ENCODE measurements around the gene USP24.

The USP24 gene

GRCh38 chr1:55168353-55168752 is 46.8 kb downstream of the USP24 start:
- in situ Hi-C loops (cut with MboI; ENCODE audit: low sequenced_read_pairs): no loop called here

GRCh38 chr1:55167224-55167871 is 47.8 kb downstream of the USP24 start:
- in situ Hi-C loops (cut with MboI; ENCODE audit: low sequenced_read_pairs): no loop called here

- in situ Hi-C loops (cut with MboI; ENCODE audit: low sequenced_read_pairs): no loop called here
Observed at GRCh38 chr1:55164906-55165305, 50.3 kb downstream of the USP24 start.

- in situ Hi-C loops (cut with MboI; ENCODE audit: low sequenced_read_pairs): no loop called here
Observed at GRCh38 chr1:55159571-55159970, 55.6 kb downstream of the USP24 start.

GRCh38 chr1:55156608-55157007 is 58.6 kb downstream of the USP24 start:
- in situ Hi-C loops (cut with MboI; ENCODE audit: low sequenced_read_pairs): no loop called here

- in situ Hi-C loops (cut with MboI; ENCODE audit: low sequenced_read_pairs): no loop called here
Observed at GRCh38 chr1:55156093-55156492, 59.1 kb downstream of the USP24 start.

DNA sequence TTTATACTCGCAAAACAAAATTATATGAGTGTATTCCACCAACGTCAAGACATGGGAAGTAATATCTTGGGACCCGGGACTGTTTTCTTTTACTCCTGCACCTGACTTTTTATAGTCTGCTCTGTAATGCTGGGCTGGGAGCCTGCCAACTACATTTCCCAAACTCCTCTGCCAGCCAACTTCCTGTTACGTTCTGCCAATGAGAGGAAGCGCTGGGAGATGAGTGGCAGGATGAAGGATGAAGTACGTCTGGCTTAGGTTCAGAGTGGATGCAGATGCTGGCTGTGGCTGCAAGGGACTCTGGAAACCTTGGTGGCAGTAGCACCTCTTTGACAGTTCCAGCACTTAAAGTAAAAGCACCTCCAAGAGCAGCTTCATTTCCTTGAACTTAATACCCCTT is 59.6 kb downstream of the USP24 start:
- in situ Hi-C loops (cut with MboI; ENCODE audit: low sequenced_read_pairs): no loop called here

- in situ Hi-C loops (cut with MboI; ENCODE audit: low sequenced_read_pairs): no loop called here
Observed at GRCh38 chr1:55154616-55155015, 60.5 kb downstream of the USP24 start.

DNA sequence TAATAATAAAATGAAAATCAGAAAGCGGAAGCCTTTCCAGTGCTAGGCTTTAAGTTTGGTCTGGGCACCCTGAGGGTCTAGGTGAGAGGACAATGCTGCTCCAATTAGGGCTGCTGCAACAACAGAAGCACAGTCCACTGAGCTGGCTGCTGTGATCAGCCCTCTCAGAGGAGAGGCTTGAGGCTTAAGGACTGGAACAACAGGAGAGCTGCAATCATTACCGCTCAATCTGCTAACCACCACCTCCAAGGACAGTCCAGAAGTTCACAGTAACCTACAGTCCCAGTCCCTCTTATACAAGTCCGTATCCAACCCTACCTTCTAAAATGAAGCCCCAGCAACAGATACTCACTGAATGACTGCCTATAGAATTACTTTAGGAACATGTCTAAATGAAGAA is 62.1 kb downstream of the USP24 start:
- in situ Hi-C loops (cut with MboI; ENCODE audit: low sequenced_read_pairs): no loop called here

DNA sequence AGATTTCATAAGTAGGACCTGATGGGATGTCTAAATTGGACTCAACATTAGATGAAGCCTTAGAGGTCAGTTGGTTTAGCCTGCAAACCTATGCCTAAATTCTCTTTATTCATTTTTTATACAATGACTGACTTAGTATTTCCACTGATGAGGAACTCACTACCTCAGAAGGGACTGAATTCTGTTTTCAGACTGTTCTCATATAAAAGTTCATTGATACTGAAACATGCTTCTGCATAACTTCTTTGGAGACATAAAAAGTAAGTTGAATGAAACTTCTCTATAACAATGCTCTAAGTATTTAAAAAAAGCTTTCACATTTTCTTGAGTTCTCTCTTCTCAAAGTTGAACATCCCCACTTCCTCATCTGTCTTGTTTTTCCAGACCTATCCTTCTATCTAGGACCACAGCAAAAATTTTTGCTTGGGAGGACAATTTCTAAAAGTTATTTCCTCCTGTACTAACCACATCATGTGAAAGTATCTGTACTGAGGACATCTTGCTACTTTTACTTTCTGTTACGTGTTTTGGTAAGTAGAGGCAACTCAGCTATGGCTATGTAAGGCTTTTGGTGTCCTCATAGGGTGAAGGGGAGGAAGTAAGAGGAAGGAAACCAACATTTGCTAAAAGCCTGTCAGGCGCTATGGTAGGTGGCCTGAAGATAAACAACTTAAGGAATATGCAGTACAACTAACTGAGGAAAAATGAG is 64.1 kb downstream of the USP24 start:
- in situ Hi-C loops (cut with MboI; ENCODE audit: low sequenced_read_pairs): no loop called here

- in situ Hi-C loops (cut with MboI; ENCODE audit: low sequenced_read_pairs): no loop called here
Observed at GRCh38 chr1:55148676-55149075, 66.5 kb downstream of the USP24 start.

- in situ Hi-C loops (cut with MboI; ENCODE audit: low sequenced_read_pairs): no loop called here
Observed at GRCh38 chr1:55147524-55147923, 67.6 kb downstream of the USP24 start.

DNA sequence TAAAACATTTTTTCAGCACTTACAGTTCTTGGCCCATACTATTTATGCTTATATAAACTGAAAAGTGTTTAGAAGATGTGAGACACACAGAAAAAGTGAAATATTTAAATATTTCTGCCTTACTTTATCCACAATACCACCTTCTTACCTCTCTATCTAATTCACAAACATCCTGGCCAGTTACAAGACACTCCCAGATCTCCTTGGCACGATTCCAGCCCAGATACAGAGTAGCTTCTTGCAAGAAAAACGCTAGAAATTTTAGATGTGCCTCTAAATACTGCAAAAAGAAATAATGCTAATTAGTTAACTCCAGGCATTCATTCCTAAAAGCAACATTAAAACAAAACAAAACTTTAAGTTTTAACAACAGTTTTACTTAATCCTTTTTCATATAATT is 68.4 kb downstream of the USP24 start:
- in situ Hi-C loops (cut with MboI; ENCODE audit: low sequenced_read_pairs): no loop called here

DNA sequence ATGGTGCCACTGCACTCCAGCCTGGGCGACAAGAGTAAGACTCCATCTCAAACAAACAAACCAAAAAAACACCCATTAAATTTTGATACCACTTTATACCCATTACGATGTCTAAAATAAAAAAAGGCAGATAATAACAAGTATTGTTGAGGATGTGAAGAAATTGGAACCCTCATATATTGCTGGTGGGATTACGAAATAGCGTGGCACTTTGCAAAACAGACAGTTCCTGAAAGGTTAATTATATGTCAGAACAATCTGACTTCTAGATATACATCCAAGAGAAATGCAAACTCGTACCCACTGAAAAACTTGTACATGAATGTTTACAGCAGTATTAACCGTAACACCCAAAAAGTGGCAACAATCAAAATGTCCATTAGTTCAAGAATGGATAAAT is 70.3 kb downstream of the USP24 start:
- in situ Hi-C loops (cut with MboI; ENCODE audit: low sequenced_read_pairs): loop anchor here (5.0 kb wide), 1 partner anchor 132 kb away; no protein-coding TSS in a partner anchor

- in situ Hi-C loops (cut with MboI; ENCODE audit: low sequenced_read_pairs): loop anchor here (5.0 kb wide), 1 partner anchor 134 kb away; no protein-coding TSS in a partner anchor
Observed at GRCh38 chr1:55143684-55144083, 71.5 kb downstream of the USP24 start.

DNA sequence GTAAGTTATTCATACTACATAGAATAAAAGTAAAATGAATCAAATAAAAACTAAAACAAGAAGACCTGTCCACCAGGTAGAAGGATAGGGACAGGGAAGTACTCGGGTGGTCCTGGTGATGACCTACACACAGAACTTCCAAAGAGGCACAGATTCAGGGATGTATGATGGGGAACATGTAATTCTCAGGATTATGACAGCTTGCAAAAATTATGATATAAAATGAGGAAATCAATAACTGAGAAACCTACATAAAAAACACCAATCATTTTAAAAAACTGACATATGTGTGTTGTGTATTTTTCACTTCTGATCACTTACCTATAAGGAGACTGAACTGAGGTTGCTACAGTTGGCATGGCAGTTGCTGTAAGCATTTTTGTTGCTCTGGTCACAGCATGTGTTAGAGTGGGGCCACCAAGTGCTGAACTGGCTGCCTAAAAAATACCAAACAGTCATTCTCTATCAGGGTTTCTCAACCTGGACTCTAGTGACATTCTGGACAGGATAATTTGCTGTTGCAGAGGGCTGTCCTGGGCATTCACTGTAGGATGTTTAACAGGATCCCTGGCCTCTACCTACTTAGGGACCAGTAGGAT is 73.8 kb downstream of the USP24 start:
- in situ Hi-C loops (cut with MboI; ENCODE audit: low sequenced_read_pairs): loop anchor here (5.0 kb wide), 1 partner anchor 136 kb away; no protein-coding TSS in a partner anchor

- in situ Hi-C loops (cut with MboI; ENCODE audit: low sequenced_read_pairs): loop anchor here (5.0 kb wide), 1 partner anchor 137 kb away; no protein-coding TSS in a partner anchor
Observed at GRCh38 chr1:55140546-55140983, 74.6 kb downstream of the USP24 start.

GRCh38 chr1:55140137-55140536 is 75.0 kb downstream of the USP24 start:
- in situ Hi-C loops (cut with MboI; ENCODE audit: low sequenced_read_pairs): loop anchor here (5.0 kb wide), 1 partner anchor 137 kb away; no protein-coding TSS in a partner anchor

- in situ Hi-C loops (cut with MboI; ENCODE audit: low sequenced_read_pairs): no loop called here
Observed at GRCh38 chr1:55138823-55139222, 76.3 kb downstream of the USP24 start.

DNA sequence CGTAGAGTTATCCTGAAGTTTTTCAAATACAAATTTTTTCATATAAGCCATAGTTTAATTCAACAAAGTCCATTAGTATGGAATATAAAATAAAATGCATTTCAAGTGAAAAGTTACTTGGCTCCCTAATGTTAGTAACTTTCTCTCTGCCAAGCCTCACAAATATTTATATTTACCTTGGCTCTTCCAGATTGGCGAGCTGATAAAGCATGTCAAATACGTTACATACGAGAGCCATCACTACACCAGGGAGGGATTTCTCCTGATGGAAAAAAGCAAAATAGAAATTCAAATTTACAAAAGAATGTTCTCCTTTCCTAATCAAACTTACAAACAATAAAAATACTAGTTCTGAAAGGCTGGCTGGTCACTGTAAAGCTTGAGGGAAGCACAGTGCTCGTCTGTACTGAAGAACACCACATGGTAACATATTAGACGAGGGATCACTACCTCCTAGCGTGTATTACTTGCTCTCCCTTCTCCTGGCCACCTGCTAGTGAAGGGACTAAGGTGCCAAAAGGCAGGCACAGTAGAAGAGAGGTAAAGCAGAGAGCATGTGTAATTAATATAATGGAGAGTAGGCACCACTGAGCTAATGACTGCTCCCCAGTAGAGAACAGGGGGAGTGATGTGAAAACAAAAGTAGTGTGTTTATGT is 80.9 kb downstream of the USP24 start:
- in situ Hi-C loops (cut with MboI; ENCODE audit: low sequenced_read_pairs): no loop called here

GRCh38 chr1:55131801-55132200 is 83.4 kb downstream of the USP24 start:
- in situ Hi-C loops (cut with MboI; ENCODE audit: low sequenced_read_pairs): no loop called here
